CD4-positive, CD25-positive, alpha-beta regulatory T cell (primary cell): ENCODE measurements around the gene LHX4. TPM values are rescaled to one million over a fixed set of nuclear protein-coding genes. Genes with fewer than 3 reads are reported as not detected.

Experiments
- ATAC-seq, 2 donors: fragments of 150-1000 bp; cut with Tn5 transposase; one replicate each; pipeline ENCODE4 v1.10.0; 2021; ENCODE audit warnings: low read depth in 2 of 2, moderate number of reproducible peaks in 2 of 2, moderate library complexity in 1 of 2
- DNase-seq, 3 donors: peaks; one replicate each; pipeline versions ENCODE4 v3.0.0 to v3.0.0-alpha.2; 2012 to 2022; ENCODE audit warnings: mixed read lengths in 1 of 3
- H3K27ac ChIP-seq: one replicate; pipeline ENCODE4 v1.7.0; 2013; ENCODE audit warnings: mild to moderate bottlenecking, low read length; ENCODE audit not compliant: insufficient read depth, poor library complexity, severe bottlenecking
- H3K27me3 ChIP-seq: one replicate; pipeline ENCODE4 v1.7.0; 2013; ENCODE audit warnings: low read length; ENCODE audit not compliant: control insufficient read depth, insufficient read depth
- H3K36me3 ChIP-seq: one replicate; pipeline ENCODE4 v1.7.0; 2013; ENCODE audit warnings: mild to moderate bottlenecking, low read length, moderate library complexity; ENCODE audit not compliant: control insufficient read depth, insufficient read depth
- H3K4me1 ChIP-seq: 2 replicates; pipeline ENCODE4 v1.7.0; 2013; ENCODE audit warnings: mild to moderate bottlenecking, low read length; ENCODE audit not compliant: insufficient read depth, control insufficient read depth, poor library complexity, severe bottlenecking
- H3K4me3 ChIP-seq: one replicate; pipeline ENCODE4 v1.7.0; 2013; ENCODE audit warnings: low read depth, mild to moderate bottlenecking, low read length, moderate library complexity
- H3K9me3 ChIP-seq, 2 experiments: 1 replicate in 1 of 2; 2 replicates in 1 of 2; pipeline ENCODE4 v1.7.0; 2013; ENCODE audit warnings: low read length in 2 of 2, mild to moderate bottlenecking in 1 of 2, moderate library complexity in 1 of 2; ENCODE audit not compliant: control insufficient read depth in 2 of 2
- H3K27ac Mint-ChIP-seq, 3 donors: one replicate each; pipeline ENCODE4 v1.8.0; 2020 to 2022; ENCODE audit warnings: mild to moderate bottlenecking in 3 of 3, mixed read lengths in 3 of 3, moderate library complexity in 2 of 3
- H3K27me3 Mint-ChIP-seq: one replicate; pipeline ENCODE4 v1.8.0; 2022; ENCODE audit warnings: mild to moderate bottlenecking, mixed read lengths
- H3K36me3 Mint-ChIP-seq: one replicate; pipeline ENCODE4 v1.8.0; 2020; ENCODE audit warnings: mixed read lengths
- H3K4me1 Mint-ChIP-seq, 4 donors: one replicate each; pipeline ENCODE4 v1.8.0; 2020 to 2022; ENCODE audit warnings: mixed read lengths in 4 of 4, mild to moderate bottlenecking in 1 of 4
- H3K4me3 Mint-ChIP-seq, 4 donors: one replicate each; pipeline ENCODE4 v1.8.0; 2020 to 2022; ENCODE audit warnings: mild to moderate bottlenecking in 4 of 4, mixed read lengths in 4 of 4, moderate library complexity in 3 of 4
- H3K9me3 Mint-ChIP-seq, 7 donors: one replicate each; pipeline ENCODE4 v1.8.0; 2020 to 2022; ENCODE audit warnings: mixed read lengths in 7 of 7, mild to moderate bottlenecking in 3 of 7, moderate library complexity in 2 of 7
- polyA plus RNA-seq, 4 donors: library from polyadenylated mRNA; unstranded; fragments of 300-500 nt; fragmentation: Illumina TruSeq; gene quantifications; one replicate each; pipeline ENCODE4 v1.2.3, GENCODE V29; 2021
- total RNA-seq: library from RNA; stranded (reverse); gene quantifications from one replicate; pipeline ENCODE4 v1.2.3, GENCODE V29; 2022

The LHX4 gene
- total and polyA plus RNA-seq, 5 donors from 2014 or later = 0.17 to 0.32 (median 0.28) TPM; not detected in 1

- Mint-ChIP-seq H3K4me3 (no peak overlapping the region), H3K36me3 (peaks cover 21% of the 10 kb centered on the region), H3K9me3 (no peaks in the 10 kb centered on the region), H3K27me3 (no peaks in the 10 kb centered on the region), H3K27ac (peak overlapping the region in 2 of 3 donors; percentile 13 to 29), H3K4me1 (no peaks in the 10 kb centered on the region)
- no peak for ATAC-seq
- H3K9me3 ChIP-seq = no peaks in the 10 kb centered on the region
- no peak overlapping the region for H3K27ac ChIP-seq
- H3K27me3 ChIP-seq = no peaks in the 10 kb centered on the region
- no peak overlapping the region for H3K4me3 ChIP-seq
- H3K36me3 ChIP-seq = no peaks in the 10 kb centered on the region
- no peaks in the 10 kb centered on the region for H3K4me1 ChIP-seq
- peak in 1 of 3 donors; percentile 10 for DNase-seq
Measured at GRCh38 chr1:180269645-180270529, 39.8 kb downstream of the LHX4 start.

DNA sequence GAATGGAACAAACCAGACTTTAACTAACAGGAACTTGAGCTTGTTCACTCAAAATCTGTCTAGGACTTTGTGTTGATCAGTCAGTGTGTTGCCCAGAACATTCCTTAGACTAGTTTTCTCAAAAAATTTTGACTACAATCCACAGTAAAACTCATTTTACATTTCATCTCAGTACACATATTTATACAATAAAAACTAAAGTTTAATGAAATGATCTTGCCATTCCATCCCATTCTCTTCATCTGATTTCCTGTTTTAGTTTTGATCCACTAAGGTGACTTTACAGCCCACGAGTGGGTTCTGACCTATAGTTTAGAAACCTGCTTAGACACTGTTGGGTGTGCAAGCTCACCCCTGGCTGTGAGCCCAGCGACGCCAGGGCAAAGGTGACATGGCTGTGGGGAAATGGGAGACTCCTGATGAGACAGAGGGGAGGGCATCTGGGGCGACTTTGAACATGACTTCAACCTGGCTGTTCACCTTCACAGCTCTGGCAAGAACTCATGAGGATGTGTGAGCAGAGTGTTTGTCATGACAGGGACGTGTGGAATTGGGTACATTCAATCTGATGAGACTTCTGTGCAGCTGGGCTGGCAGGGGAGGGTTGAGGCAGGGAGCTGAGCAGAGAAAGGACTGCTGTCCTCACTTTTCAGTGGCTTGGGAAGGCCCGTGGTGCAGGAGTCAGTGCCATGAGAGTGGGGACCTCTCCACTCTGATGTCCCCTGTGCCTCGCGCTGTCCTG lies 40.6 kb downstream of the LHX4 start:
- no peak for DNase-seq
- Histone ChIP-seq H3K27me3 (no peaks in the 10 kb centered on the region), H3K36me3 (no peaks in the 10 kb centered on the region), H3K4me3 (no peak overlapping the region), H3K27ac (no peak overlapping the region), H3K9me3 (no peaks in the 10 kb centered on the region), H3K4me1 (no peaks in the 10 kb centered on the region)
- ATAC-seq = no peak
- H3K27ac Mint-ChIP-seq = peak overlapping the region in 2 of 3 donors; percentile 66 to 80
- no peaks in the 10 kb centered on the region for H3K9me3 Mint-ChIP-seq
- no peaks in the 10 kb centered on the region for H3K27me3 Mint-ChIP-seq
- H3K4me3 Mint-ChIP-seq = no peak overlapping the region
- H3K36me3 Mint-ChIP-seq = peaks cover 25% of the 10 kb centered on the region
- no peaks in the 10 kb centered on the region for H3K4me1 Mint-ChIP-seq

- Mint-ChIP-seq H3K27me3 (no peaks in the 10 kb centered on the region), H3K27ac (peak overlapping the region in 1 of 3 donors; percentile 14), H3K36me3 (peaks cover 25% of the 10 kb centered on the region), H3K4me3 (no peak overlapping the region), H3K4me1 (no peaks in the 10 kb centered on the region), H3K9me3 (no peaks in the 10 kb centered on the region)
- no peak overlapping the region for H3K27ac ChIP-seq
- no peaks in the 10 kb centered on the region for H3K4me1 ChIP-seq
- ATAC-seq = no peak
- H3K9me3 ChIP-seq = no peaks in the 10 kb centered on the region
- H3K36me3 ChIP-seq = no peaks in the 10 kb centered on the region
- no peak for DNase-seq
- no peaks in the 10 kb centered on the region for H3K27me3 ChIP-seq
- no peak overlapping the region for H3K4me3 ChIP-seq
Measured at GRCh38 chr1:180271272-180272255, 41.5 kb downstream of the LHX4 start.

- no peaks in the 10 kb centered on the region for H3K9me3 ChIP-seq
- no peak for DNase-seq
- no peaks in the 10 kb centered on the region for H3K36me3 ChIP-seq
- H3K4me1 Mint-ChIP-seq = no peaks in the 10 kb centered on the region
- H3K9me3 Mint-ChIP-seq = no peaks in the 10 kb centered on the region
- H3K27ac Mint-ChIP-seq = peak overlapping the region in 1 of 3 donors; percentile 63
- H3K4me3 ChIP-seq = no peak overlapping the region
- no peaks in the 10 kb centered on the region for H3K27me3 Mint-ChIP-seq
- ATAC-seq = no peak
- H3K27ac ChIP-seq = no peak overlapping the region
- H3K36me3 Mint-ChIP-seq = peaks cover 25% of the 10 kb centered on the region
- H3K4me3 Mint-ChIP-seq = no peak overlapping the region
- H3K4me1 ChIP-seq = no peaks in the 10 kb centered on the region
- H3K27me3 ChIP-seq = no peaks in the 10 kb centered on the region
Measured at GRCh38 chr1:180272395-180272794, 42.3 kb downstream of the LHX4 start.

GRCh38 chr1:180273066-180273465 lies 43.0 kb downstream of the LHX4 start:
- Mint-ChIP-seq H3K27me3 (no peaks in the 10 kb centered on the region), H3K9me3 (no peaks in the 10 kb centered on the region)
- no peak for ATAC-seq

GRCh38 chr1:180274221-180274620 lies 44.2 kb downstream of the LHX4 start:
- H3K9me3 ChIP-seq = no peaks in the 10 kb centered on the region
- H3K36me3 Mint-ChIP-seq = peaks cover 35% of the 10 kb centered on the region
- no peak overlapping the region for H3K4me3 ChIP-seq
- no peaks in the 10 kb centered on the region for H3K4me1 Mint-ChIP-seq
- no peaks in the 10 kb centered on the region for H3K27me3 Mint-ChIP-seq
- H3K27me3 ChIP-seq = no peaks in the 10 kb centered on the region
- H3K27ac ChIP-seq = no peak overlapping the region
- H3K4me1 ChIP-seq = no peaks in the 10 kb centered on the region
- no peaks in the 10 kb centered on the region for H3K36me3 ChIP-seq
- H3K9me3 Mint-ChIP-seq = no peaks in the 10 kb centered on the region
- H3K4me3 Mint-ChIP-seq = no peak overlapping the region
- DNase-seq (no peak), ATAC-seq (no peak)
- H3K27ac Mint-ChIP-seq = no peak overlapping the region

More at GRCh38 chr1:180273066-180273465, 43.0 kb downstream of the LHX4 start:
- no peak overlapping the region for H3K4me3 ChIP-seq
- no peaks in the 10 kb centered on the region for H3K36me3 ChIP-seq
- H3K36me3 Mint-ChIP-seq = peaks cover 32% of the 10 kb centered on the region
- peak overlapping the region in 1 of 3 donors; percentile 71 for H3K27ac Mint-ChIP-seq
- H3K4me1 Mint-ChIP-seq = no peaks in the 10 kb centered on the region
- DNase-seq = no peak
- H3K9me3 ChIP-seq = no peaks in the 10 kb centered on the region
- H3K4me1 ChIP-seq = no peaks in the 10 kb centered on the region
- no peaks in the 10 kb centered on the region for H3K27me3 ChIP-seq
- H3K27ac ChIP-seq = no peak overlapping the region
- H3K4me3 Mint-ChIP-seq = no peak overlapping the region

DNA sequence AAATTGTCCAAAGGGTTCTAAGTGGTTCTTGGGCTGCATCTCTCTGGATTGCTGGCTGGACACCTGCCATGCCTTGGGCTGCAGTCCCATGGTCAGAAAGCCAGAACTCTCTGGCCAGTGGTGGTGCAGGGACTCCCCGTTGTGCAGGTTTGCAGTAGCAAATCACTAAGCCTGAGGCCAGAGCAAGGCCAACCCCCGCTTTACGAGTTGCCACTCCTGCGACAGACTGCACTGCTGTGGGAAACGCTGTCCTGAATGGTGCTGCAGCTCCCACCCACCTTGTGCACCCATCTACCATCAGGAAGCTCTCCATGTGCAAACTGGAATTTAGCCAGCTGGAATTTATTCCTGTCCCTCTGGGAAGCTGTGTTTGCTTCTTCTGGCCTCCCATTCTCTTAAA lies 45.7 kb downstream of the LHX4 start:
- peaks cover 41% of the 10 kb centered on the region for H3K36me3 Mint-ChIP-seq
- H3K4me3 Mint-ChIP-seq = no peak overlapping the region
- H3K4me1 Mint-ChIP-seq = peaks cover 0 to 4% (median under 1%) of the 10 kb centered on the region in 4 donors
- Histone ChIP-seq H3K36me3 (no peaks in the 10 kb centered on the region), H3K27ac (no peak overlapping the region), H3K9me3 (no peaks in the 10 kb centered on the region), H3K4me3 (no peak overlapping the region), H3K27me3 (no peaks in the 10 kb centered on the region), H3K4me1 (no peaks in the 10 kb centered on the region)
- DNase-seq (no peak), ATAC-seq (no peak)
- H3K27me3 Mint-ChIP-seq = no peaks in the 10 kb centered on the region
- no peak overlapping the region for H3K27ac Mint-ChIP-seq
- H3K9me3 Mint-ChIP-seq = no peaks in the 10 kb centered on the region
